Diencephalon (tissue), 1 donor: ENCODE data around the gene HSDL1. TPM values are rescaled to one million over a fixed set of nuclear protein-coding genes. Genes with fewer than 3 reads are reported as not detected.

ENCODE experiments used
- total RNA-seq: library from RNA; depleted of rRNA; stranded (reverse); fragments of >200 nt; gene quantifications from one replicate; pipeline ENCODE4 v1.2.3, GENCODE V29; 2014

HSDL1 gene
- total RNA-seq: 152 TPM

DNA sequence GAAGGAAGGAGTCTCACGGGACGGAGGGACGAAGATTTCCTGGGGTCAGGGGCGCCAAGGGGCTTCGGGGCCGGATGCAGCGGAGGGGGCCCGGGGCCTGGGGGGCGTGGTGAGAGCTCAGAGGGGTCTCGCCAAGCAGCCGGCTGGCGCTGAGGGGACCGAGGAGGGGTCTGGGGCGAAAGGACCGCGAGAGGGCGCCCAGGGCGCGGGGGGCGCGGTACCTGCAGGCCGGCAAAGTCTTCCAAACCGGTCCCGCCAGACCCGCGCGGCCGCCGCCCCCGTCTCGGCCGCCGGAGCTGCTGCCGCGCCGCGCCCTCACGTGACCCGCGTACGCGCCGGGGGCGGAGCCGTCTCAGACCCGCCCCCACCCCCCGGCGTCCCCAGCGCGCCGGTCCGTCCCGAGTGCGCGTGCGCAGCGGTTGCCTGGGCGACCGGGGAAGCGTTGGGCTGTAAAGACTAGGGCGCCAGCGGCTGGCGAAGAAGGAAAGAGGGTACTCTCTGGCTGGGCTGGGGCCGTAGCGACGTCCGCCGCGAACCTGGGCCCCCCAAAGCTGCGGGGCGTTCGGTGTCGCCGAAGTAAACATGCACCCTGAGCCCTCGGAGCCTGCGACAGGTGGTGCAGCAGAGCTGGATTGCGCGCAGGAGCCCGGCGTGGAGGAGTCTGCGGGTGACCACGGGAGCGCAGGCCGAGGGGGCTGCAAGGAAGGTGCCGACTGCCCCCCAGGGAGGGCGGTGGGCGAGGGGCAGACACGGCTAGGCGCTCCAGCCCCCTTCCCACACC is at the start of gene HSDL1, which contains the start of gene DNAAF1:
HSDL1 (minus strand) TSS at position 319 of the 781 bp plus-strand sequence. CDS start 13,856 bp downstream, outside the sequence.
DNAAF1 (plus strand) TSS at position 450 of the 781 bp plus-strand sequence; CDS start at position 583, 133 bp downstream.

DNA sequence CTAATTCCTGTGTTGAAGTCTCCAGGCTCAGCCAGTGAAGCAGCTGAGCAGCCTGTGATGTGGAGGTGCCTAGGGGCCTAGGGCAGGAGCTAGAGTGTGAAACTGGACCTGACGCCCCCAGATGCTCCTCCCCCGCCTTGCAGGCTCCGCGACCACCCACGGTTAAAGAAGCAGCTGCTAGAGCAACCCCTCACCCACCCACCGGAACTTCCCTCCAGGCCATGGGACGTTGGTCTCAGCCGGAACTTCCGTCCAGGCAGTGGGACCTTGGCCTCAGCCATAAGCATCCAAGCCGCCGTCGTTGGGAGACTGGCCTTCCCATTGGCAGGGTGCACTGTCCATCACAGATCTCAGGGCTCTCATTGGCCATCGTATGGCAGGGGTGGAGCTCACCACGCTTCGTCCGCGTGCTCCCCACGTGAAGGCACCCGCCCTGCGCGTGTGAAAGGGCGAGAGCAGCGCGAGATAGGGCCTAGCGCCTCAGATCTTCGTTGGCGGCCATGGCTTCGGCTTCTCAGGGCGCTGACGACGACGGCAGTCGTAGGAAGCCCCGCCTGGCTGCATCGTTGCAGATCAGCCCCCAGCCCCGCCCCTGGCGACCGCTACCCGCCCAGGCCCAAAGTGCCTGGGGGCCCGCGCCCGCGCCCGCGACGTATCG is 45.9 kb upstream of the HSDL1 start, which contains the start of gene ADAD2:
ADAD2 (plus strand) TSS at position 427 of the 658 bp plus-strand sequence; CDS start at position 501, 74 bp downstream.

DNA sequence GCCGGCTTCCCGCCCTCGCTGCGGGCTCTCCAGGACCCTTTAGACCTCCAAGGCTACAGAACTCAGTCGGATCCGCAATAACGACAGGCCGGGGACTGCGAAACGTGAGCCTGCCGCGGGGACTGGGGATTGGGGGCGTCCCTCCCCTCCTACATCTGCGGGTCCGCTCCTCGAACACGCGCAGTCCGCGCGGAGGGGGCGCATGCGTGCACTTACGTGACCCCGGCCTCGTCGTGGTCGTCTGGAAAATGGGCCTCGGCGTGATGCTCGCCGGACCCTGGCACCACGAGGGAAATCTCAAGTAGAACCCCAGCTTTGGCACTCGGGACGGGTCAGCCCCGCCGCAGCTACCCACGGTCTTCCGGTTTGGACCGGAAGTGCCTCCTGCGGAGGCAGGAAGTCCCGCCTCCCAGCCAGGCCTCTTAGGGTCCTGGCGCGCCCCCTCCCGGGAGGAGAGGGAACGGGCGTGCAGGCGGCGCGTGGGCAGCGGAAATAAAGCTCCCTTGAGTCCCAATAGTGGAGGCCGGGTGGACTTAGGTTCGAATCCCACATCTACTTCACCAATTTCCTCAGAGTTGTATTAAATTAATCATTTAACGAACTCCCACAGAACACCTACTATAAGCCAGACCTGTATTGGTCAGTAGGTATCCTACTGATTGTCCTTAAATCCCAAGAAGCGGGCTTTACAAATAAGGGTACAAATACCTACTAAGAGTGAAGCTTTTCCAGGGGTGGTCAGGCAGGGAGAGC is 41.9 kb upstream of the HSDL1 start, which contains the start of gene TAF1C:
TAF1C (minus strand) TSS at position 373 of the 753 bp plus-strand sequence. CDS start 2,069 bp downstream, outside the sequence.

GRCh38 chr16:84116720-84117493 is 28.1 kb downstream of the HSDL1 start, which contains the start of gene MBTPS1:
MBTPS1 (minus strand) TSS chr16:84116942; CDS start chr16:84101783, 15,159 bp downstream.

Other genes with a start within 250 kb of the HSDL1 start
- 5.5 TPM for gene MLYCD, start 246.1 kb downstream of the HSDL1 start, total RNA-seq
- 0.23 TPM for gene OSGIN1, start 191.9 kb downstream of the HSDL1 start, total RNA-seq
- 81.4 TPM for gene NECAB2, start 176.9 kb downstream of the HSDL1 start, total RNA-seq
- 2.8 TPM for gene SLC38A8, start 102.4 kb downstream of the HSDL1 start, total RNA-seq
- 79.1 TPM for gene MBTPS1, start 28.2 kb downstream of the HSDL1 start, total RNA-seq
- 6.5 TPM for gene DNAAF1, start 131 bp upstream of the HSDL1 start, total RNA-seq
- gene TAF1C, start 41.9 kb upstream of the HSDL1 start, total RNA-seq: 21.2 TPM
- 0.23 TPM for gene ADAD2, start 46.0 kb upstream of the HSDL1 start, total RNA-seq
- not detected for gene KCNG4, start 94.8 kb upstream of the HSDL1 start, total RNA-seq
- gene WFDC1, start 149.7 kb upstream of the HSDL1 start, total RNA-seq: 7.6 TPM
- 3.5 TPM for gene ATP2C2, start 223.4 kb upstream of the HSDL1 start, total RNA-seq